GM23338 (cell line): ENCODE data around the gene CDK5RAP2. TPM values are rescaled to one million over a fixed set of nuclear protein-coding genes. Genes with fewer than 3 reads are reported as not detected.

ENCODE experiments used
- ATAC-seq: fragments of 200-7000 bp; cut with Tn5 transposase; 3 replicates; pipeline ENCODE4 v1.9.1; 2020
- DNase-seq: peaks from one replicate; pipeline ENCODE4 v3.0.0-alpha.2; 2015; ENCODE audit warnings: low spot score
- H2AFZ ChIP-seq: fragments of 200-600 bp; sonication (generic); 2 replicates; pipeline ENCODE4 v1.8.0; 2016; ENCODE audit warnings: antibody characterized with exemption, mild to moderate bottlenecking, moderate library complexity
- H3F3A ChIP-seq: fragments of 200-600 bp; sonication (generic); replicated peaks from 2 replicates; pipeline ENCODE4 v1.8.0; 2017; ENCODE audit warnings: antibody characterized with exemption, mixed run types, low read depth
- H3K27ac ChIP-seq: fragments of 200-600 bp; sonication (generic); 2 replicates; pipeline ENCODE4 v1.6.1; 2016; ENCODE audit warnings: low read depth
- H3K27me3 ChIP-seq: fragments of 200-600 bp; sonication (generic); 2 replicates; pipeline ENCODE4 v1.8.0; 2016; ENCODE audit warnings: mild to moderate bottlenecking, mixed run types, moderate library complexity; ENCODE audit not compliant: insufficient read depth
- H3K36me3 ChIP-seq: fragments of 200-600 bp; sonication (generic); 2 replicates; pipeline ENCODE4 v1.8.0; 2016; ENCODE audit warnings: mild to moderate bottlenecking; ENCODE audit not compliant: insufficient read depth
- H3K4me1 ChIP-seq: fragments of 200-600 bp; sonication (generic); 2 replicates; pipeline ENCODE4 v1.8.0; 2016; ENCODE audit warnings: mild to moderate bottlenecking, moderate library complexity; ENCODE audit not compliant: insufficient read depth
- H3K4me2 ChIP-seq: fragments of 200-600 bp; sonication (generic); 2 replicates; pipeline ENCODE4 v1.7.1; 2017; ENCODE audit warnings: mixed run types
- H3K4me3 ChIP-seq: fragments of 200-600 bp; sonication (generic); 2 replicates; pipeline ENCODE4 v1.6.1; 2016; ENCODE audit warnings: mixed run types
- H3K79me2 ChIP-seq: fragments of 200-600 bp; sonication (generic); replicated peaks from 2 replicates; pipeline ENCODE4 v1.8.0; 2017; ENCODE audit warnings: mild to moderate bottlenecking; ENCODE audit not compliant: insufficient read depth
- H3K9me2 ChIP-seq: fragments of 200-600 bp; sonication (generic); 2 replicates; pipeline ENCODE4 v1.8.0; 2017; ENCODE audit not compliant: insufficient read depth
- H4K20me1 ChIP-seq: fragments of 200-600 bp; sonication (generic); replicated peaks from 2 replicates; pipeline ENCODE4 v1.8.0; 2017; ENCODE audit warnings: mild to moderate bottlenecking; ENCODE audit not compliant: insufficient read depth
- H3K27ac Mint-ChIP-seq: 2 replicates; pipeline ENCODE4 v1.8.0; 2020; ENCODE audit warnings: inconsistent platforms, mild to moderate bottlenecking, moderate library complexity, mixed read lengths
- H3K27me3 Mint-ChIP-seq: 3 replicates; pipeline ENCODE4 v1.8.0; 2022; ENCODE audit warnings: low read depth, mild to moderate bottlenecking, moderate library complexity, mixed read lengths, inconsistent platforms; ENCODE audit not compliant: insufficient read depth, poor library complexity
- H3K36me3 Mint-ChIP-seq: 3 replicates; pipeline ENCODE4 v1.8.0; 2021; ENCODE audit warnings: low read depth, mild to moderate bottlenecking, inconsistent platforms, moderate library complexity, mixed read lengths
- H3K4me1 Mint-ChIP-seq: 3 replicates; pipeline ENCODE4 v1.8.0; 2020; ENCODE audit warnings: mild to moderate bottlenecking, inconsistent platforms, mixed read lengths
- H3K4me3 Mint-ChIP-seq: 3 replicates; pipeline ENCODE4 v1.8.0; 2021; ENCODE audit warnings: moderate library complexity, mild to moderate bottlenecking, inconsistent platforms, mixed read lengths
- H3K9me3 Mint-ChIP-seq: 3 replicates; pipeline ENCODE4 v1.8.0; 2020; ENCODE audit warnings: moderate library complexity, mild to moderate bottlenecking, inconsistent platforms, mixed read lengths
- CREB1 ChIP-seq: fragments of 250-450 bp; sonication (Bioruptor Pico); IDR thresholded peaks from 2 replicates; pipeline ENCODE4 v1.5.0; 2020; ENCODE audit warnings: low read depth, mild to moderate bottlenecking, moderate library complexity
- EZH2 ChIP-seq: fragments of 200-600 bp; sonication (generic); IDR thresholded peaks from one replicate; pipeline ENCODE4 v1.8.0; 2017; ENCODE audit warnings: antibody characterized with exemption, mild to moderate bottlenecking, low read depth; ENCODE audit not compliant: unreplicated experiment
- EZH2phosphoT487 ChIP-seq: fragments of 200-600 bp; sonication (generic); IDR thresholded peaks from one replicate; pipeline ENCODE4 v1.8.1; 2018; ENCODE audit warnings: antibody characterized with exemption; ENCODE audit not compliant: unreplicated experiment
- JUNB ChIP-seq: IDR thresholded peaks from one replicate; pipeline ENCODE4 v1.6.1; 2016; ENCODE audit warnings: antibody characterized with exemption; ENCODE audit not compliant: unreplicated experiment
- NANOG ChIP-seq: IDR thresholded peaks from 2 replicates; pipeline ENCODE4 v1.6.1; 2016; ENCODE audit warnings: antibody characterized with exemption, borderline replicate concordance
- POLR2AphosphoS5 ChIP-seq: IDR thresholded peaks from 2 replicates; pipeline ENCODE4 v1.6.1; 2016; ENCODE audit warnings: antibody characterized with exemption, low read depth
- STAT1 ChIP-seq: IDR thresholded peaks from one replicate; pipeline ENCODE4 v1.6.1; 2016; ENCODE audit warnings: antibody characterized with exemption; ENCODE audit not compliant: unreplicated experiment
- ZNF114 ChIP-seq: fragments of 250-450 bp; sonication (Bioruptor Pico); IDR thresholded peaks from 2 replicates; pipeline ENCODE4 v1.5.0; 2020; ENCODE audit warnings: mild to moderate bottlenecking, moderate library complexity
- ZNF331 ChIP-seq: fragments of 250-450 bp; sonication (Bioruptor Pico); IDR thresholded peaks from 2 replicates; pipeline ENCODE4 v1.5.0; 2020; ENCODE audit warnings: low read depth, mild to moderate bottlenecking, moderate library complexity
- polyA plus RNA-seq: library from polyadenylated mRNA; unstranded; fragments of >200 nt; fragmentation: Nextera tagmentation; extraction: Ambion mirVana; gene quantifications from 2 replicates; pipeline ENCODE4 v1.2.1, GENCODE V29; 2016
- total RNA-seq: library from RNA; depleted of rRNA; stranded (reverse); fragments of >200 nt; shearing (Covaris generic); gene quantifications from 2 replicates; pipeline ENCODE4 v1.2.3, GENCODE V29; 2014
- TF ChIP-seq, protein P1 (sequence below): IDR thresholded peaks from 2 replicates; pipeline ENCODE4 v1.6.1; 2016; ENCODE audit warnings: antibody characterized with exemption
- TF ChIP-seq, protein P2 (sequence below), 2 experiments: fragments of 200-600 bp in 1 of 2; sonication (generic) in 1 of 2; conservative IDR thresholded peaks; 2 replicates each; pipeline versions ENCODE4 v1.5.1 to v1.6.1; 2016 to 2017; ENCODE audit warnings: antibody characterized with exemption in 2 of 2, low read depth in 2 of 2, mild to moderate bottlenecking in 2 of 2, moderate library complexity in 1 of 2
- TF ChIP-seq, protein P3 (sequence below): fragments of 250-450 bp; sonication (Bioruptor Pico); IDR thresholded peaks from 2 replicates; pipeline ENCODE4 v1.5.0; 2020; ENCODE audit warnings: mild to moderate bottlenecking, moderate library complexity
- TF ChIP-seq, protein P4 (sequence below): IDR thresholded peaks from one replicate; pipeline ENCODE4 v1.6.1; 2018; ENCODE audit warnings: antibody characterized with exemption; ENCODE audit not compliant: unreplicated experiment

The CDK5RAP2 gene
- total and polyA plus RNA-seq, 2 experiments from 2014 or later = 50.7 to 65.7 TPM

DNA sequence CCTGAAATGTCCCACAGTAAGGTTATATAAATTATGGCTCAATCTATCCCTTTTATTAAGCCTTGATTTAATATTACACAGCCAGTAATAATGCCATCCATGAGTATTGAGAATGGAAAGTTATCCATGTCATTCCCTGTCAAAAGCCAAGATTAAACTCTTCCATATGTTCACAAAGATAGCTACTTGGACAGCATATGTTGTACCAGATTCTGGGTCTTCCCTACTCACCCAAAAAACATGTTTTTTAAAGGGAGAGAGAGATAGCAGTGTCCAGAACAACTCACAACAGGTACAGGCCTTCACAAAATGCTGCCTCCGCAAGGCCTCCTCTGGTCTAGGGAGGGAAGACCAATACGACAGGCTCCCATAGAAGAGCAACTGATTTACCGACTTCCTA is 15.4 kb downstream of the CDK5RAP2 start:
- Histone ChIP-seq H3K4me3 (no peak overlapping the region), H3K9me2 (no peaks in the 10 kb centered on the region), H3K4me1 (no peaks in the 10 kb centered on the region), H3K36me3 (peaks cover 20% of the 10 kb centered on the region), H4K20me1 (peaks cover 38% of the 10 kb centered on the region), H3K79me2 (peaks cover 63% of the 10 kb centered on the region), H3K4me2 (no peak overlapping the region), H3K27ac (no peak overlapping the region), H3K27me3 (no peaks in the 10 kb centered on the region), H3F3A (no peaks in the 10 kb centered on the region), H2AFZ (no peak overlapping the region)
- Mint-ChIP-seq H3K36me3 (peaks cover 39% of the 10 kb centered on the region), H3K27me3 (peaks cover 3% of the 10 kb centered on the region), H3K4me3 (no peak overlapping the region), H3K9me3 (no peaks in the 10 kb centered on the region), H3K27ac (no peak overlapping the region), H3K4me1 (no peaks in the 10 kb centered on the region)
- DNase-seq (no peak), ATAC-seq (no peak)
- TF ChIP-seq JUNB = no peak
- TF ChIP-seq EZH2phosphoT487 = no peak
- TF ChIP-seq CREB1 (CRISPR knock-in tag) = no peak
- TF ChIP-seq, protein P1, sequence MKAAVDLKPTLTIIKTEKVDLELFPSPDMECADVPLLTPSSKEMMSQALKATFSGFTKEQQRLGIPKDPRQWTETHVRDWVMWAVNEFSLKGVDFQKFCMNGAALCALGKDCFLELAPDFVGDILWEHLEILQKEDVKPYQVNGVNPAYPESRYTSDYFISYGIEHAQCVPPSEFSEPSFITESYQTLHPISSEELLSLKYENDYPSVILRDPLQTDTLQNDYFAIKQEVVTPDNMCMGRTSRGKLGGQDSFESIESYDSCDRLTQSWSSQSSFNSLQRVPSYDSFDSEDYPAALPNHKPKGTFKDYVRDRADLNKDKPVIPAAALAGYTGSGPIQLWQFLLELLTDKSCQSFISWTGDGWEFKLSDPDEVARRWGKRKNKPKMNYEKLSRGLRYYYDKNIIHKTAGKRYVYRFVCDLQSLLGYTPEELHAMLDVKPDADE = no peak
- TF ChIP-seq, protein P2, sequence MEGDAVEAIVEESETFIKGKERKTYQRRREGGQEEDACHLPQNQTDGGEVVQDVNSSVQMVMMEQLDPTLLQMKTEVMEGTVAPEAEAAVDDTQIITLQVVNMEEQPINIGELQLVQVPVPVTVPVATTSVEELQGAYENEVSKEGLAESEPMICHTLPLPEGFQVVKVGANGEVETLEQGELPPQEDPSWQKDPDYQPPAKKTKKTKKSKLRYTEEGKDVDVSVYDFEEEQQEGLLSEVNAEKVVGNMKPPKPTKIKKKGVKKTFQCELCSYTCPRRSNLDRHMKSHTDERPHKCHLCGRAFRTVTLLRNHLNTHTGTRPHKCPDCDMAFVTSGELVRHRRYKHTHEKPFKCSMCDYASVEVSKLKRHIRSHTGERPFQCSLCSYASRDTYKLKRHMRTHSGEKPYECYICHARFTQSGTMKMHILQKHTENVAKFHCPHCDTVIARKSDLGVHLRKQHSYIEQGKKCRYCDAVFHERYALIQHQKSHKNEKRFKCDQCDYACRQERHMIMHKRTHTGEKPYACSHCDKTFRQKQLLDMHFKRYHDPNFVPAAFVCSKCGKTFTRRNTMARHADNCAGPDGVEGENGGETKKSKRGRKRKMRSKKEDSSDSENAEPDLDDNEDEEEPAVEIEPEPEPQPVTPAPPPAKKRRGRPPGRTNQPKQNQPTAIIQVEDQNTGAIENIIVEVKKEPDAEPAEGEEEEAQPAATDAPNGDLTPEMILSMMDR (conservative IDR thresholded peaks at IDR 0.05; ENCODE audit: low read depth in 2 of 2) = no peak
- TF ChIP-seq ZNF114 = no peak
- TF ChIP-seq, protein P3, sequence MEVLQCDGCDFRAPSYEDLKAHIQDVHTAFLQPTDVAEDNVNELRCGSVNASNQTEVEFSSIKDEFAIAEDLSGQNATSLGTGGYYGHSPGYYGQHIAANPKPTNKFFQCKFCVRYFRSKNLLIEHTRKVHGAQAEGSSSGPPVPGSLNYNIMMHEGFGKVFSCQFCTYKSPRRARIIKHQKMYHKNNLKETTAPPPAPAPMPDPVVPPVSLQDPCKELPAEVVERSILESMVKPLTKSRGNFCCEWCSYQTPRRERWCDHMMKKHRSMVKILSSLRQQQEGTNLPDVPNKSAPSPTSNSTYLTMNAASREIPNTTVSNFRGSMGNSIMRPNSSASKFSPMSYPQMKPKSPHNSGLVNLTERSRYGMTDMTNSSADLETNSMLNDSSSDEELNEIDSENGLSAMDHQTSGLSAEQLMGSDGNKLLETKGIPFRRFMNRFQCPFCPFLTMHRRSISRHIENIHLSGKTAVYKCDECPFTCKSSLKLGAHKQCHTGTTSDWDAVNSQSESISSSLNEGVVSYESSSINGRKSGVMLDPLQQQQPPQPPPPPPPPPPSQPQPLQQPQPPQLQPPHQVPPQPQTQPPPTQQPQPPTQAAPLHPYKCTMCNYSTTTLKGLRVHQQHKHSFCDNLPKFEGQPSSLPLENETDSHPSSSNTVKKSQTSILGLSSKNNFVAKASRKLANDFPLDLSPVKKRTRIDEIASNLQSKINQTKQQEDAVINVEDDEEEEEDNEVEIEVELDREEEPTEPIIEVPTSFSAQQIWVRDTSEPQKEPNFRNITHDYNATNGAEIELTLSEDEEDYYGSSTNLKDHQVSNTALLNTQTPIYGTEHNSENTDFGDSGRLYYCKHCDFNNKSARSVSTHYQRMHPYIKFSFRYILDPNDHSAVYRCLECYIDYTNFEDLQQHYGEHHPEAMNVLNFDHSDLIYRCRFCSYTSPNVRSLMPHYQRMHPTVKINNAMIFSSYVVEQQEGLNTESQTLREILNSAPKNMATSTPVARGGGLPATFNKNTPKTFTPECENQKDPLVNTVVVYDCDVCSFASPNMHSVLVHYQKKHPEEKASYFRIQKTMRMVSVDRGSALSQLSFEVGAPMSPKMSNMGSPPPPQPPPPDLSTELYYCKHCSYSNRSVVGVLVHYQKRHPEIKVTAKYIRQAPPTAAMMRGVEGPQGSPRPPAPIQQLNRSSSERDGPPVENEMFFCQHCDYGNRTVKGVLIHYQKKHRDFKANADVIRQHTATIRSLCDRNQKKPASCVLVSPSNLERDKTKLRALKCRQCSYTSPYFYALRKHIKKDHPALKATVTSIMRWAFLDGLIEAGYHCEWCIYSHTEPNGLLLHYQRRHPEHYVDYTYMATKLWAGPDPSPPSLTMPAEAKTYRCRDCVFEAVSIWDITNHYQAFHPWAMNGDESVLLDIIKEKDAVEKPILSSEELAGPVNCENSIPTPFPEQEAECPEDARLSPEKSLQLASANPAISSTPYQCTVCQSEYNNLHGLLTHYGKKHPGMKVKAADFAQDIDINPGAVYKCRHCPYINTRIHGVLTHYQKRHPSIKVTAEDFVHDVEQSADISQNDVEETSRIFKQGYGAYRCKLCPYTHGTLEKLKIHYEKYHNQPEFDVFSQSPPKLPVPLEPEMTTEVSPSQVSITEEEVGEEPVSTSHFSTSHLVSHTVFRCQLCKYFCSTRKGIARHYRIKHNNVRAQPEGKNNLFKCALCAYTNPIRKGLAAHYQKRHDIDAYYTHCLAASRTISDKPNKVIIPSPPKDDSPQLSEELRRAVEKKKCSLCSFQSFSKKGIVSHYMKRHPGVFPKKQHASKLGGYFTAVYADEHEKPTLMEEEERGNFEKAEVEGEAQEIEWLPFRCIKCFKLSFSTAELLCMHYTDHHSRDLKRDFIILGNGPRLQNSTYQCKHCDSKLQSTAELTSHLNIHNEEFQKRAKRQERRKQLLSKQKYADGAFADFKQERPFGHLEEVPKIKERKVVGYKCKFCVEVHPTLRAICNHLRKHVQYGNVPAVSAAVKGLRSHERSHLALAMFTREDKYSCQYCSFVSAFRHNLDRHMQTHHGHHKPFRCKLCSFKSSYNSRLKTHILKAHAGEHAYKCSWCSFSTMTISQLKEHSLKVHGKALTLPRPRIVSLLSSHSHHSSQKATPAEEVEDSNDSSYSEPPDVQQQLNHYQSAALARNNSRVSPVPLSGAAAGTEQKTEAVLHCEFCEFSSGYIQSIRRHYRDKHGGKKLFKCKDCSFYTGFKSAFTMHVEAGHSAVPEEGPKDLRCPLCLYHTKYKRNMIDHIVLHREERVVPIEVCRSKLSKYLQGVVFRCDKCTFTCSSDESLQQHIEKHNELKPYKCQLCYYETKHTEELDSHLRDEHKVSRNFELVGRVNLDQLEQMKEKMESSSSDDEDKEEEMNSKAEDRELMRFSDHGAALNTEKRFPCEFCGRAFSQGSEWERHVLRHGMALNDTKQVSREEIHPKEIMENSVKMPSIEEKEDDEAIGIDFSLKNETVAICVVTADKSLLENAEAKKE (CRISPR knock-in tag) = no peak
- TF ChIP-seq POLR2AphosphoS5 = no peak
- TF ChIP-seq, protein P4, sequence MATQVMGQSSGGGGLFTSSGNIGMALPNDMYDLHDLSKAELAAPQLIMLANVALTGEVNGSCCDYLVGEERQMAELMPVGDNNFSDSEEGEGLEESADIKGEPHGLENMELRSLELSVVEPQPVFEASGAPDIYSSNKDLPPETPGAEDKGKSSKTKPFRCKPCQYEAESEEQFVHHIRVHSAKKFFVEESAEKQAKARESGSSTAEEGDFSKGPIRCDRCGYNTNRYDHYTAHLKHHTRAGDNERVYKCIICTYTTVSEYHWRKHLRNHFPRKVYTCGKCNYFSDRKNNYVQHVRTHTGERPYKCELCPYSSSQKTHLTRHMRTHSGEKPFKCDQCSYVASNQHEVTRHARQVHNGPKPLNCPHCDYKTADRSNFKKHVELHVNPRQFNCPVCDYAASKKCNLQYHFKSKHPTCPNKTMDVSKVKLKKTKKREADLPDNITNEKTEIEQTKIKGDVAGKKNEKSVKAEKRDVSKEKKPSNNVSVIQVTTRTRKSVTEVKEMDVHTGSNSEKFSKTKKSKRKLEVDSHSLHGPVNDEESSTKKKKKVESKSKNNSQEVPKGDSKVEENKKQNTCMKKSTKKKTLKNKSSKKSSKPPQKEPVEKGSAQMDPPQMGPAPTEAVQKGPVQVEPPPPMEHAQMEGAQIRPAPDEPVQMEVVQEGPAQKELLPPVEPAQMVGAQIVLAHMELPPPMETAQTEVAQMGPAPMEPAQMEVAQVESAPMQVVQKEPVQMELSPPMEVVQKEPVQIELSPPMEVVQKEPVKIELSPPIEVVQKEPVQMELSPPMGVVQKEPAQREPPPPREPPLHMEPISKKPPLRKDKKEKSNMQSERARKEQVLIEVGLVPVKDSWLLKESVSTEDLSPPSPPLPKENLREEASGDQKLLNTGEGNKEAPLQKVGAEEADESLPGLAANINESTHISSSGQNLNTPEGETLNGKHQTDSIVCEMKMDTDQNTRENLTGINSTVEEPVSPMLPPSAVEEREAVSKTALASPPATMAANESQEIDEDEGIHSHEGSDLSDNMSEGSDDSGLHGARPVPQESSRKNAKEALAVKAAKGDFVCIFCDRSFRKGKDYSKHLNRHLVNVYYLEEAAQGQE = no peak
- TF ChIP-seq NANOG = no peak
- no peak for TF ChIP-seq ZNF331 (CRISPR knock-in tag)
- TF ChIP-seq STAT1 = no peak
- TF ChIP-seq EZH2 = no peak
